ENCODE data around the gene BMPR1A.

Gene BMPR1A

DNA sequence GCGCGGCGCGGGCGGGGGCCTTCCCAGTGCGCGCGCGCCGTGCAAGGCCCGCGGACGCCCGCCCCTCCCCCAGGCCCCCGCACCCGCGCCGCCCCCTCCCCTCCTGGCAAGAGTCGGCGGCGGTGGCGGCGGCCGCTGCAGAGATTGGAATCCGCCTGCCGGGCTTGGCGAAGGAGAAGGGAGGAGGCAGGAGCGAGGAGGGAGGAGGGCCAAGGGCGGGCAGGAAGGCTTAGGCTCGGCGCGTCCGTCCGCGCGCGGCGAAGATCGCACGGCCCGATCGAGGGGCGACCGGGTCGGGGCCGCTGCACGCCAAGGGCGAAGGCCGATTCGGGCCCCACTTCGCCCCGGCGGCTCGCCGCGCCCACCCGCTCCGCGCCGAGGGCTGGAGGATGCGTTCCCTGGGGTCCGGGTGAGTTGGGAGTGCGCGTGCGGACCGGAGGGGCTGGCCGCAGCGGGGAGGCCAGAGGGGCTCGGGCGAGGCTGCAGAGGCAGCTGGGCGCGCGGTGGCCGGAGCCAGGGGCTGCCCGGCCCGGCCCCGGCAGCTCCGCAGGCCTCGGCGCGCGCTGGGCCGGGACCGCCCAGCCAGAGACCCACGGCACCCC, at the start of gene BMPR1A:
BMPR1A (plus strand) TSS at position 109 of the 602 bp plus-strand sequence. CDS start 119,400 bp downstream, outside the sequence.
- H3K4me3 ChIP-seq (ENCODE audit: low read length), result peak within 1 kb of the TSS; percentile 97
- no peaks in the 10 kb centered on the region for H3K27me3 ChIP-seq (ENCODE audit: control insufficient read depth, insufficient read depth, low read length)
- peak within 1 kb of the TSS; percentile 95 for H3K9ac ChIP-seq (ENCODE audit: low read length)
- peak within 1 kb of the TSS; percentile 94 for H3K27ac ChIP-seq (ENCODE audit: low read length)
- peaks cover 40% of the 10 kb centered on the region for H3K4me1 ChIP-seq (ENCODE audit: control insufficient read depth, low read depth, low read length)
- H3K36me3 ChIP-seq (ENCODE audit: control insufficient read depth, low read depth, low read length), result no peaks in the 10 kb centered on the region
- no peaks in the 10 kb centered on the region for H3K9me3 ChIP-seq (ENCODE audit: control insufficient read depth, low read depth, low read length)

DNA sequence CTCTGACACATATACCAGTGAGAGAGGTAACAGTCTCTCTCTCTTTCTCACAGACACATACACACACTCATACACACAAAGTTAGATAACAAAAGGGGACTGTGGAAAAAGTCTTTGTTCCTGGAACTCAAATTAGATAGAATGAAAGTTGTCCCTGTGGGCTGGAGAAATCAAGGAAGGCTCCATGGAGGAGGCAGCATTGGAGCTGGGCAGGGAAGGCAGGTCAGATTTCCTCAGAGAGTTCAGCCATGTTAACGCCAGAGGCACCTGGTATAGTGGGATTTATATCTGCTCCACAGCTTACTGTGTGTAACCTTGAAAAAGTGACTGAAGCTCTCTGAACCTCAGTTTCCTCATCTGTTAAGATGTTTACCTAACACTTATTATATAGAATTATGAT, 49.4 kb upstream of the BMPR1A start:
- Histone ChIP-seq H3K4me1 (ENCODE audit: control insufficient read depth, low read depth, low read length) (peaks cover 13% of the 10 kb centered on the region), H3K27ac (ENCODE audit: low read length) (no peak overlapping the region), H3K36me3 (ENCODE audit: control insufficient read depth, low read depth, low read length) (no peaks in the 10 kb centered on the region), H3K27me3 (ENCODE audit: control insufficient read depth, insufficient read depth, low read length) (no peaks in the 10 kb centered on the region), H3K4me3 (ENCODE audit: low read length) (no peak overlapping the region), H3K9me3 (ENCODE audit: control insufficient read depth, low read depth, low read length) (no peaks in the 10 kb centered on the region), H3K9ac (ENCODE audit: low read length) (no peak overlapping the region)

DNA sequence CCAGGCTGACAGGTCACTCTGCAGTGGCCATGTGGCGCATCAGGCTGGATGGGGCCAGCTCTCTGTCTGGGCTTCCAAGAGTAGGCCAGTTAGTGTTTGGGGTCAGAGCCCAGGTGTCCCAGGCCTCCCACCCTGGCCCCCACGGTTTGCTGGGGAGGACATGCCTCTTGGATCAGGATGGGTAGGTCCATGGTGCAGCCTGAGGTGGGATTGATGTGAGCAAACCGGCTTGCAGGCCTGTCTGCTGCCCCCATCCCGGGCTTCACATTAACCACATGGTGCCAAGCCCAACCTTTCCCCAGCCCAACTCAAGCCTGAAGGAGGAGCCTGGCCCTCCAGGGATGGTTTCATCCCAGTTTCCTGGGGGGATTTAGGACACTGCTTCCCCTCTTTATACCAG, 48.9 kb upstream of the BMPR1A start:
- no peaks in the 10 kb centered on the region for H3K27me3 ChIP-seq (ENCODE audit: control insufficient read depth, insufficient read depth, low read length)
- no peaks in the 10 kb centered on the region for H3K36me3 ChIP-seq (ENCODE audit: control insufficient read depth, low read depth, low read length)
- no peak overlapping the region for H3K4me3 ChIP-seq (ENCODE audit: low read length)
- peaks cover 17% of the 10 kb centered on the region for H3K4me1 ChIP-seq (ENCODE audit: control insufficient read depth, low read depth, low read length)
- H3K9ac ChIP-seq (ENCODE audit: low read length), result no peak overlapping the region
- no peaks in the 10 kb centered on the region for H3K9me3 ChIP-seq (ENCODE audit: control insufficient read depth, low read depth, low read length)
- H3K27ac ChIP-seq (ENCODE audit: low read length), result no peak overlapping the region

DNA sequence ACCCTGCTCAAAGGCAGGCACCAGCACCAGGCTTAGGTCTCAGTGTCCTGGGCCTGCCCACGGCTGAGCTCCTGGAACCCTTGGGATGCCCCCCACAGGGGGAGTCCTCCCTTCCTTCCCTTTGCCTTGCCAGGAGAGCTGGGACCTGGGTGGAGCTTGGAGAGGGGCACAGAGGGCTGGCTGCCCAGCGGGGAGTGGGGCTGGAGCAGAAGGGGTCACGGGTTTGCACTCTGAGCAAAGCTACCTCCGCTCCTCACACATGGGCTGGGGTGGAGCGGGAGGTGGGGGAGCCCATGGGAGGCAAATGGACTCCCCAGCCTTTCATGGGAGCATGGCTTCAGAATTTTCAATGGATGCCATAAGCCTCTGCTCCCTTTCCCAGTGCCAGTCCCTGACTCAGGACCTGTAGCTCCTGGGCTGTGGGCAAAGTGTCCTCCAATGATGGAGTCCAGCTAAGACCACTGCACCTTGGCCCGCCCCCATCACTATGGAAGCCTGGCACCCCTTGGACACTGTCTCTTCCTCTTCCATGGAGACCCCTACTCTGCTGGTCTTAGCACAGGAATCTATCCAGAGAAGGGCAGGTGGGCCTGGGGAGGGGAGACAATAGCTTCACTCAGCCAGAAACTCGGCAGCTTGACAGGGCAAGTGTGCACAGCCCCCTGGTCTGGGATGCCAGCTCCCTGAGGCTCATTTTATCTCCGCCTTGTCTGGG, 48.2 kb upstream of the BMPR1A start:
- H3K4me3 ChIP-seq (ENCODE audit: low read length), result no peak overlapping the region
- no peak overlapping the region for H3K9ac ChIP-seq (ENCODE audit: low read length)
- H3K27ac ChIP-seq (ENCODE audit: low read length), result no peak overlapping the region
- H3K4me1 ChIP-seq (ENCODE audit: control insufficient read depth, low read depth, low read length), result peaks cover 17% of the 10 kb centered on the region
- no peaks in the 10 kb centered on the region for H3K27me3 ChIP-seq (ENCODE audit: control insufficient read depth, insufficient read depth, low read length)
- H3K9me3 ChIP-seq (ENCODE audit: control insufficient read depth, low read depth, low read length), result no peaks in the 10 kb centered on the region
- no peaks in the 10 kb centered on the region for H3K36me3 ChIP-seq (ENCODE audit: control insufficient read depth, low read depth, low read length)

DNA sequence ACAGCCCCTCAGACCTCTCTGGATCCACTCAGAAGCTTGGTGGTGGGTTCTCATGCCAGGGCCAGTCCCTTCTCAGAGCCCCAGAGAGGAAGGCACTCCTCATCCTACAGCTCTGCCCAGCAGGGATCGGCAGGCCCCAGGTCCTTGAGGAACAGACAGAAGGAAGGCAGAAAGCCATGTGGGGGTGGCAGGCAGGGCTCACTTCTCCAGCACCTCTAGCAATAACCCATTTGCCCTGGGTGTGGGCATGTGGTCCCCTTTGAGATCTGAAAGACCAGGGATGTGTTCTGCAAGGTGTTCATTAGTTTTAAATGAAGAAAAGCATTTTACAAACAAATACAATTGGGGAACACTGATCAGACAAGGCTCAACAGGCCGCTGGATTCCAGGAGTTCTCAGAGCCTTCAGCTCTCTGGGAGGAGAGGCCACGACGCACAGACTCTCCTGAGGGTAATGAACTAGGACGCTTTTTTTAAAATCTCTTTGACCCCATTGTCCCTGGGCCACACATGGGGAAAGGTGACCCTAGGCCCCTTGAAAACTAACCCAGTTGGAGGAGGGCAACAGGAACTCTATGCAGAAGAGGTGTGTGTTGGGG, 47.5 kb upstream of the BMPR1A start:
- no peak overlapping the region for H3K9ac ChIP-seq (ENCODE audit: low read length)
- H3K27me3 ChIP-seq (ENCODE audit: control insufficient read depth, insufficient read depth, low read length), result no peaks in the 10 kb centered on the region
- H3K27ac ChIP-seq (ENCODE audit: low read length), result no peak overlapping the region
- peaks cover 17% of the 10 kb centered on the region for H3K4me1 ChIP-seq (ENCODE audit: control insufficient read depth, low read depth, low read length)
- no peak overlapping the region for H3K4me3 ChIP-seq (ENCODE audit: low read length)
- H3K36me3 ChIP-seq (ENCODE audit: control insufficient read depth, low read depth, low read length), result no peaks in the 10 kb centered on the region
- no peaks in the 10 kb centered on the region for H3K9me3 ChIP-seq (ENCODE audit: control insufficient read depth, low read depth, low read length)

DNA sequence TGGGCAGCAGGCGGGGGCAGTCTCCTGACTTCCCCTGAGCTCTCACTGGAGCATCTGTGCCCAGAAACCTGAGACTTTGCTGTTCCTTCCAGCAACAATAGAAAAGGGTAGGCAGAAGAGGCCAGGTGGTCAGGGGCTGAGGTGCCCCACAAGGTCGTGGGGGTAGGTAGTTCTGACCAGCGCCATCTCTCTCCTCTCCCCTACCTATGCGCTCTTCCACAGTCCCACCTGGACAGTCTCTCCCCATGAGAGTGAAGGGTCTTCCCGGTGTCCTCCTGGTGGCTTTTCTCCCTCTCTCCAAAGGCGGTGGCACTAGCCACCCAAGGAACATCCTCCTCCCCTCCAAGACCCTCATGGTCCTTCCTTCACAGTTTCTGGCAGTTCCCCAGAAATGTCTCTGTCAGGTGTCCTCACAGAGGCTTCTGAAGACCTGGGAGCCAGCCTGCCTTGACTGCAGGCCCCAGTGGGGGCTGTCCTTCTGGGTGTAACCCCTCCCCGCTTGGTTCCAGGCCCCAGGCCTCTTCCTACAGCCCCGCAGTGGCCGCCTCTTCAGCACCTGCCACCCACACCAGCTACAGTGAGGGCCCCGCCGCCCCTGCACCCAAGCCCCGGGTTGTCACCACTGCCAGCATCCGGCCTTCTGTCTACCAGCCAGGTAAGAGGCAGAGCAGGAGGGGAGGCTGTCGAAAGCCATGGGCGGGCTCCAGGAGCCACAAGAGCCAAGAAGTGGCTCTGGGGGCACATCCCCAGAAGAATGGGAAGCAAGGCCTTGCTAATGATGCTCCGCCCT, 46.8 kb upstream of the BMPR1A start:
- Histone ChIP-seq H3K4me3 (ENCODE audit: low read length) (no peak overlapping the region), H3K27ac (ENCODE audit: low read length) (no peak overlapping the region), H3K36me3 (ENCODE audit: control insufficient read depth, low read depth, low read length) (no peaks in the 10 kb centered on the region), H3K9me3 (ENCODE audit: control insufficient read depth, low read depth, low read length) (no peaks in the 10 kb centered on the region), H3K4me1 (ENCODE audit: control insufficient read depth, low read depth, low read length) (peaks cover 17% of the 10 kb centered on the region), H3K27me3 (ENCODE audit: control insufficient read depth, insufficient read depth, low read length) (no peaks in the 10 kb centered on the region), H3K9ac (ENCODE audit: low read length) (no peak overlapping the region)

DNA sequence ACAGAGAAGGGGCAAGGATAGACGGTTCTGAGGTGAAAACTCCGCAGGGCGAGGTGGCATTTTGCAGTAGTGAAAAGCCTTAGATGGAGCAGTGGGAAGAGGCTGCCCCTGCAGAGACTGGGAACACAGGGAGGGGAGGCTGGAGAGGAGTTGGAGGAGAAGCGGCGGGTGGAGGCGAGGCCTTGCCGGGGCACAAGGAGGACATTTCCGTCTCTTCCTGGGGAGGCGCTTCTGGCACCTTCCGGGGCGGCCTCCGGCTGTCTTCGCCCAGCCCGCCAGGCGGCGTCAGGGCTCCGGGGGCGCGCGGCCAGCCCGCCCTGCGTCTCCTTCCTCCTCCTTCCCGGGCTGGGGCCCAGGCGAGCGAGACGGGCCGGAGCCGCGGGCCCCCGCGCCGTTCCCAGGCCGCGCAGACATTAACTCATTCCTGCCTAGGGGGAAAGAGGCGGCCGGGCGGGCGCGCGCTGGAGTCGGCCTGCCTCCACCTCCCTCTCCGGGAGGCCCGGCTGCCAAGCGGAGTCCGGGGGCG, 45.4 kb upstream of the BMPR1A start:
- Histone ChIP-seq H3K36me3 (ENCODE audit: control insufficient read depth, low read depth, low read length) (no peaks in the 10 kb centered on the region), H3K4me3 (ENCODE audit: low read length) (peak overlapping the region; percentile 69), H3K27me3 (ENCODE audit: control insufficient read depth, insufficient read depth, low read length) (no peaks in the 10 kb centered on the region), H3K9ac (ENCODE audit: low read length) (no peak overlapping the region), H3K27ac (ENCODE audit: low read length) (no peak overlapping the region), H3K9me3 (ENCODE audit: control insufficient read depth, low read depth, low read length) (no peaks in the 10 kb centered on the region), H3K4me1 (ENCODE audit: control insufficient read depth, low read depth, low read length) (peaks cover 13% of the 10 kb centered on the region)

DNA sequence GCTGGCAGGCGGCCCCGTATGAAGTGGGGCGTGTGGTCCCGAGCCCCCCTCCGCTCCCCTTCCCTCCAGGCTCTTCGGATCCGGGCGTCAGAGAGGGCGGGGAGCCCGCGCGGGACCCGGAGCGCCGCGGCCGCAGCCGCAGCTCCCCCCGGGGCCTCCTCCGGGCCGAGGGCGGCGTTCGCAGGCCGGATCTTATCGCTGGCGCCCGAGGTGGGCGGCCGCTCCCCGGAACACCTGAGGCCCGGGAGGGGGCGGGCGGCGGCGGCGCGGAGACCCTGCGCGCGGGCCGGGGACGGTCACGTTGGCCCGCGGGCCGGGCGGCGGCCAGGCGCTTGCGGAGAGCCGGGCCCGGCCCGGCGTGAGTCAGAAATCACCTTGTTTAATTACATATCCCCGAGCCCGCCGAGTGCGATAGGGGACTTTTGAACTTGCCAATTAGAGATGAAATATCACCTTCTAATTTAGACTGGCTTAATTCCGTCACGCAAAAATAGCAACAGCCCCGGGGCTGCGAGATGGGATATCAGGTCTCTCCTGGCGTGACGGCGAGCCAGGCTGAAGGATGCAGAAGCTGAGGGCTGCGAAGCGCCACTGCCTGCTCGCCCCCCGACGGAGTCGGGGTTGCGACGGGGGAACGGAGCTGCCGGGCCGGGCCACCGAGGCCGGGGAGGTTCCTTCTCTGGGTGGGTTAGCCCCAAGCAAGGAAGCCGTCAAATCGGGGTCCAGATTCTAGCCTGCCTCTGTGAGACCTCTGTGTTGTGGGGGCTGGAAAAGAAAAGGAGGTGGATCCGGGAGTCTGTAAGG, 44.7 kb upstream of the BMPR1A start:
- Histone ChIP-seq H3K9me3 (ENCODE audit: control insufficient read depth, low read depth, low read length) (no peaks in the 10 kb centered on the region), H3K36me3 (ENCODE audit: control insufficient read depth, low read depth, low read length) (no peaks in the 10 kb centered on the region), H3K27ac (ENCODE audit: low read length) (no peak overlapping the region), H3K4me3 (ENCODE audit: low read length) (peak overlapping the region; percentile 69), H3K9ac (ENCODE audit: low read length) (peak overlapping the region; percentile 57), H3K27me3 (ENCODE audit: control insufficient read depth, insufficient read depth, low read length) (no peaks in the 10 kb centered on the region), H3K4me1 (ENCODE audit: control insufficient read depth, low read depth, low read length) (peaks cover 12% of the 10 kb centered on the region)

DNA sequence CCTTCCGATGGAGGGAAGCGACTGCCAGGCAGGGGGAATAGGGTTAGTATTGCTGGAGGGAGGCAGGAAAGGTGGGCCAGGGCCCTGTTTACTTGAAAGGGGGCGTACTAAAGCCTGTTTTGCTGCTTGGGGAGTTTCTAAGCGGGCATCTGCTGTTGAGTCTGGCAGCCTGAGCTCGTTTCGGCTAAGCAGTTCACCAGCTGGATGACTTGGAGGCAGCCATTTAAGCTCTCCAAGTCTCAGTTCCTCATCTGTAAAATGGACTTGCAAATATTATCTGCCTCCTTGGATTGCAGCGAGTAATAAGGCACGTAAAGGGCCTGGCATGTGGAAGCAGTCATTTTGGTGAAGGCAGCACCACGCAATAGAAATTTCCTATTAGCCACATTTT, 44.1 kb upstream of the BMPR1A start:
- peak overlapping the region; percentile 57 for H3K9ac ChIP-seq (ENCODE audit: low read length)
- H3K36me3 ChIP-seq (ENCODE audit: control insufficient read depth, low read depth, low read length), result no peaks in the 10 kb centered on the region
- H3K27me3 ChIP-seq (ENCODE audit: control insufficient read depth, insufficient read depth, low read length), result no peaks in the 10 kb centered on the region
- peak overlapping the region; percentile 69 for H3K4me3 ChIP-seq (ENCODE audit: low read length)
- H3K9me3 ChIP-seq (ENCODE audit: control insufficient read depth, low read depth, low read length), result no peaks in the 10 kb centered on the region
- no peak overlapping the region for H3K27ac ChIP-seq (ENCODE audit: low read length)
- H3K4me1 ChIP-seq (ENCODE audit: control insufficient read depth, low read depth, low read length), result peaks cover 12% of the 10 kb centered on the region

DNA sequence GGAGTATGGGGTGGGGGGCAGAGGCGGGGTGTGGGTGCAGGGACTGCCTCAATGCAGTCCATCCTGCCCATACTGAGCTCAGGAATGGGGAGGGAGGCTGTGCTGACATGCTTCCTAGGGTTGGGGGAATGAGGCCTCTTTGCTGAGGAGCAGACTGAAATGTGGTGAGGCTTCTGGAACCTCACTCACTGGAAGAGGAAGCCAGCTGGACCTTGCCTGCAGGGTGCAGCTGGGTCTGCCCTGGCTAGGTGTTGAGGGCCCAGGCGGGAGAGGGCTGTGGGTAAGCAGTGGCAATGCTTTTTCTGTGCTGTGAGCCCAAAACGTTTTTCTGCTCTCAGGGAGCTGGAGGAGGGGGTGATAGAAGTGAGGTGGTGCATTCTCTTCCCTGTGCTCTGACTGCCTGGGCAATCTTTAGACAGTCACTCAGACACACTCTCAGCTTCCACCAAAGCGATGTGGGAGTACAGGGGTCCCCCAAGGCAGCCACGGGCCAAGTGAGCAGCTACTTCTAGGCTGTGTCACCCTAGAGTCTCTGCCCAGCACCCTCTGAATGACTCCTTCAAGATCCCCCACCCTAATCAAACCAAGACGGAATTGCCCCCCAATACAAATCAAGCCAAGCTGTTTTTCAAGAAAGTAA, 41.1 kb upstream of the BMPR1A start:
- Histone ChIP-seq H3K36me3 (ENCODE audit: control insufficient read depth, low read depth, low read length) (no peaks in the 10 kb centered on the region), H3K9ac (ENCODE audit: low read length) (no peak overlapping the region), H3K4me3 (ENCODE audit: low read length) (no peak overlapping the region), H3K27me3 (ENCODE audit: control insufficient read depth, insufficient read depth, low read length) (no peaks in the 10 kb centered on the region), H3K27ac (ENCODE audit: low read length) (no peak overlapping the region), H3K9me3 (ENCODE audit: control insufficient read depth, low read depth, low read length) (no peaks in the 10 kb centered on the region), H3K4me1 (ENCODE audit: control insufficient read depth, low read depth, low read length) (peaks cover 5% of the 10 kb centered on the region)

Data from iPS-18a (cell line).